IMR-90 (cell line): ENCODE measurements around the gene DTX3L. TPM values are rescaled to one million over a fixed set of nuclear protein-coding genes. Genes with fewer than 3 reads are reported as not detected.

Source experiments
- ATAC-seq: fragments of 200-7000 bp; cut with Tn5 transposase; 2 replicates; pipeline ENCODE4 v1.9.1; 2020; ENCODE audit warnings: low read depth, mild to moderate bottlenecking, moderate library complexity
- BruUV-seq: library from RNA; stranded (reverse); fragments of 400-500 nt; replicated peaks from 2 replicates; lab custom pipeline; 2021; lab: Mats Ljungman, UMichigan
- CTCF ChIA-PET: fragments of 300-600 bp; formaldehyde crosslinking; extraction: SDS; loops from one replicate; lab custom pipeline; 2021; ENCODE audit warnings: antibody characterized with exemption; lab: Yijun Ruan, JAX
- POLR2A ChIA-PET: fragments of 300-600 bp; sonication (Branson Sonifier 250); formaldehyde crosslinking; loops from one replicate; lab custom pipeline; 2022; ENCODE audit warnings: antibody characterized with exemption; ENCODE audit not compliant: unreplicated experiment; lab: Charles Lee
- DNase-seq: peaks from one replicate; pipeline ENCODE4 v3.0.0; 2013
- H2AFZ ChIP-seq: replicated peaks from 2 replicates; pipeline ENCODE3; 2013; ENCODE audit warnings: low read length, mild to moderate bottlenecking; ENCODE audit not compliant: poor library complexity
- H2AK5ac ChIP-seq: 2 replicates; pipeline ENCODE4 v1.6.1; 2013; ENCODE audit warnings: low read depth, low read length, inconsistent platforms
- H2AK9ac ChIP-seq: replicated peaks from 2 replicates; pipeline ENCODE3; 2013; ENCODE audit warnings: mild to moderate bottlenecking, low read depth, low read length, moderate library complexity; ENCODE audit not compliant: poor library complexity
- H2BK120ac ChIP-seq: 2 replicates; pipeline ENCODE4 v1.6.1; 2013; ENCODE audit warnings: low read depth, low read length, inconsistent platforms
- H2BK15ac ChIP-seq: 3 replicates; pipeline ENCODE4 v1.6.1; 2013; ENCODE audit warnings: low read depth, low read length, inconsistent platforms
- H2BK20ac ChIP-seq: 2 replicates; pipeline ENCODE4 v1.6.1; 2013; ENCODE audit warnings: low read depth, mild to moderate bottlenecking, inconsistent platforms, low read length, moderate library complexity
- H2BK5ac ChIP-seq: 2 replicates; pipeline ENCODE4 v1.6.1; 2013; ENCODE audit warnings: mild to moderate bottlenecking, low read depth, low read length, inconsistent platforms; ENCODE audit not compliant: poor library complexity, severe bottlenecking
- H3K14ac ChIP-seq: replicated peaks from 2 replicates; pipeline ENCODE4 v1.6.1; 2013; ENCODE audit warnings: low read depth, low read length, inconsistent platforms
- H3K18ac ChIP-seq: 2 replicates; pipeline ENCODE4 v1.6.1; 2013; ENCODE audit warnings: low read depth, low read length, control low read depth
- H3K23ac ChIP-seq: 2 replicates; pipeline ENCODE4 v1.6.1; 2013; ENCODE audit warnings: low read depth, low read length, inconsistent platforms
- H3K27ac ChIP-seq: 2 replicates; pipeline ENCODE4 v1.5.1; 2013; ENCODE audit warnings: mild to moderate bottlenecking, control low read depth, low read length; ENCODE audit not compliant: insufficient read depth
- H3K27me3 ChIP-seq: 2 replicates; pipeline ENCODE4 v1.6.1; 2013; ENCODE audit warnings: low read length; ENCODE audit not compliant: control insufficient read depth, insufficient read depth
- H3K36me3 ChIP-seq: 2 replicates; pipeline ENCODE4 v1.6.1; 2013; ENCODE audit warnings: low read length, mixed read lengths; ENCODE audit not compliant: control insufficient read depth, insufficient read depth
- H3K4ac ChIP-seq: 2 replicates; pipeline ENCODE4 v1.6.1; 2013; ENCODE audit warnings: low read depth, low read length, inconsistent platforms
- H3K4me1 ChIP-seq: 2 replicates; pipeline ENCODE4 v1.6.1; 2013; ENCODE audit warnings: low read length, mixed read lengths; ENCODE audit not compliant: control insufficient read depth, insufficient read depth
- H3K4me2 ChIP-seq: 2 replicates; pipeline ENCODE4 v1.6.1; 2013; ENCODE audit warnings: low read depth, mild to moderate bottlenecking, control low read depth, low read length, moderate library complexity
- H3K4me3 ChIP-seq: 2 replicates; pipeline ENCODE4 v1.5.1; 2013; ENCODE audit warnings: low read depth, mild to moderate bottlenecking, control low read depth, low read length, moderate library complexity; ENCODE audit not compliant: insufficient read depth
- H3K56ac ChIP-seq: 2 replicates; pipeline ENCODE4 v1.6.1; 2013; ENCODE audit warnings: low read length, inconsistent platforms; ENCODE audit not compliant: insufficient read depth; ENCODE audit errors: extremely low read depth
- H3K79me1 ChIP-seq, 2 experiments: 2 replicates each; pipeline ENCODE4 v1.6.1; 2013; ENCODE audit warnings: low read length in 2 of 2, inconsistent platforms in 1 of 2, low read depth in 1 of 2
- H3K9ac ChIP-seq: 2 replicates; pipeline ENCODE4 v1.6.1; 2013; ENCODE audit warnings: low read depth, low read length, control low read depth
- H3K9me1 ChIP-seq: 2 replicates; pipeline ENCODE4 v1.6.1; 2013; ENCODE audit warnings: low read length, inconsistent platforms; ENCODE audit not compliant: insufficient read depth
- H3K9me3 ChIP-seq: 2 replicates; pipeline ENCODE4 v1.6.1; 2013; ENCODE audit warnings: low read length; ENCODE audit not compliant: control insufficient read depth, insufficient read depth
- H4K20me1 ChIP-seq: 2 replicates; pipeline ENCODE4 v1.6.1; 2013; ENCODE audit warnings: low read length, inconsistent platforms; ENCODE audit not compliant: insufficient read depth
- H4K5ac ChIP-seq: 2 replicates; pipeline ENCODE4 v1.6.1; 2013; ENCODE audit warnings: mild to moderate bottlenecking, low read depth, low read length, control low read depth
- H4K8ac ChIP-seq, 2 experiments: 2 replicates each; pipeline ENCODE4 v1.6.1; 2013; ENCODE audit warnings: low read depth in 2 of 2, low read length in 2 of 2, control low read depth in 1 of 2, inconsistent platforms in 1 of 2
- H4K91ac ChIP-seq: 2 replicates; pipeline ENCODE4 v1.6.1; 2013; ENCODE audit warnings: low read depth, low read length, inconsistent platforms; ENCODE audit not compliant: insufficient read depth
- BHLHE40 ChIP-seq: fragments of 150-350 bp; IDR thresholded peaks from 2 replicates; pipeline ENCODE4 v1.6.1; 2016; ENCODE audit warnings: mild to moderate bottlenecking, low read depth, low read length
- CEBPB ChIP-seq: IDR thresholded peaks from 2 replicates; pipeline ENCODE4 v1.6.1; 2012; ENCODE audit warnings: low read depth, low read length, improper control_type of control experiment
- ELK1 ChIP-seq: fragments of 150-350 bp; IDR thresholded peaks from 2 replicates; pipeline ENCODE4 v1.6.1; 2016; ENCODE audit warnings: low read depth, mild to moderate bottlenecking, low read length, moderate library complexity, borderline replicate concordance
- MAFK ChIP-seq: IDR thresholded peaks from 2 replicates; pipeline ENCODE4 v1.6.1; 2012; ENCODE audit warnings: low read depth, low read length, improper control_type of control experiment
- MAZ ChIP-seq: IDR thresholded peaks from 2 replicates; pipeline ENCODE4 v1.6.1; 2012; ENCODE audit warnings: low read depth, mild to moderate bottlenecking, low read length, improper control_type of control experiment, moderate library complexity, borderline replicate concordance
- NFE2L2 ChIP-seq: fragments of 150-350 bp; IDR thresholded peaks from 2 replicates; pipeline ENCODE4 v1.6.1; 2016; ENCODE audit warnings: low read depth, mild to moderate bottlenecking, low read length
- POLR2A ChIP-seq: IDR thresholded peaks from 2 replicates; pipeline ENCODE4 v1.6.1; 2012; ENCODE audit warnings: mild to moderate bottlenecking, low read depth, low read length
- RCOR1 ChIP-seq: IDR thresholded peaks from 2 replicates; pipeline ENCODE4 v1.6.1; 2012; ENCODE audit warnings: mild to moderate bottlenecking, low read length, improper control_type of control experiment; ENCODE audit not compliant: insufficient replicate concordance
- RFX5 ChIP-seq: IDR thresholded peaks from 2 replicates; pipeline ENCODE4 v1.8.0; 2012; ENCODE audit warnings: low read depth, mild to moderate bottlenecking, low read length, moderate library complexity
- WGBS, 2 experiments: methylation state at CpG; one replicate each; pipeline versions ENCODE4 v1.1.5 to v1.1.7; 2013; ENCODE audit warnings: missing lambda C conversion rate in 2 of 2; ENCODE audit not compliant: insufficient read length in 1 of 2; ENCODE audit errors: extremely low coverage in 2 of 2; 5-methylcytosine and 5-hydroxymethylcytosine counted together
- dilution Hi-C: fragments of 300-500 bp; cut with HindIII; formaldehyde crosslinking; loops from one replicate; pipeline ENCODE4 v1.14.3; 2018; ENCODE audit warnings: low sequenced_read_pairs; ENCODE audit not compliant: unreplicated experiment
- in situ Hi-C: fragments of 300-500 bp; cut with MboI; formaldehyde crosslinking; loops from 3 replicates; pipeline ENCODE4 v1.14.3; 2019; ENCODE audit warnings: low sequenced_read_pairs, inconsistent platforms, mixed read lengths
- intact Hi-C: fragments of 100-400 bp; cut with micrococcal nuclease; formaldehyde crosslinking; loops from 2 replicates; pipeline ENCODE4 v1.10.0; 2022
- polyA plus RNA-seq, 3 experiments: library from polyadenylated mRNA; depleted of rRNA; stranded (reverse); fragments of >200 nt; gene quantifications; 2 replicates each; pipeline ENCODE4 v1.2.3, GENCODE V29; 2012; ENCODE audit warnings: low replicate concordance in 1 of 3
- total RNA-seq: library from RNA; depleted of rRNA; stranded (reverse); fragments of >200 nt; gene quantifications from 2 replicates; pipeline ENCODE4 v1.2.3, GENCODE V29; 2012

Gene DTX3L
- total and polyA plus RNA-seq, 2 of the 4 experiments (the other 2 are of a cell fraction): 4.1 to 7.9 TPM

- Histone ChIP-seq H3K27ac (no peak overlapping the region), H3K56ac (no peak overlapping the region), H3K18ac (no peak overlapping the region), H2BK5ac (no peak overlapping the region), H2BK15ac (no peak overlapping the region), H3K4me3 (no peak overlapping the region), H2AFZ (no peak overlapping the region), H4K20me1 (no peaks in the 10 kb centered on the region), H3K9me3 (no peaks in the 10 kb centered on the region), H4K8ac (no peak overlapping the region), H3K36me3 (peaks cover 10% of the 10 kb centered on the region), H2AK5ac (no peak overlapping the region), H2BK20ac (no peak overlapping the region), H3K4ac (no peak overlapping the region), H3K23ac (no peak overlapping the region), H2AK9ac (no peak overlapping the region), H2BK120ac (no peak overlapping the region), H3K4me1 (no peaks in the 10 kb centered on the region), H3K14ac (no peak overlapping the region), H3K9ac (no peak overlapping the region), H4K5ac (no peak overlapping the region), H3K27me3 (no peaks in the 10 kb centered on the region), H3K9me1 (peaks cover 4% of the 10 kb centered on the region; the same call in 1 of the 2 replicates), H4K91ac (no peak overlapping the region), H3K79me1 (no peaks in the 10 kb centered on the region), H3K4me2 (no peak overlapping the region)
- dilution Hi-C loops (no loop called here), intact Hi-C loops (no loop called here), in situ Hi-C loops (no loop called here)
- no CpG with 5 or more reads among the region's 3 CpGs for WGBS, 2 experiments
- ChIA-PET POLR2A (no interaction called here), CTCF (no interaction called here)
- BruUV-seq: no TSS peak
- ATAC-seq (no peak), DNase-seq (no peak)
- TF ChIP-seq BHLHE40 (no peak), NFE2L2 (no peak), POLR2A (no peak), RFX5 (no peak), MAFK (no peak), MAZ (no peak), CEBPB (no peak), ELK1 (no peak), RCOR1 (no peak)
Observed at GRCh38 chr3:122536632-122537001, 27.5 kb upstream of the DTX3L start.
